Measurements from ENCODE around the gene ADAMTSL3.

The ADAMTSL3 gene

DNA sequence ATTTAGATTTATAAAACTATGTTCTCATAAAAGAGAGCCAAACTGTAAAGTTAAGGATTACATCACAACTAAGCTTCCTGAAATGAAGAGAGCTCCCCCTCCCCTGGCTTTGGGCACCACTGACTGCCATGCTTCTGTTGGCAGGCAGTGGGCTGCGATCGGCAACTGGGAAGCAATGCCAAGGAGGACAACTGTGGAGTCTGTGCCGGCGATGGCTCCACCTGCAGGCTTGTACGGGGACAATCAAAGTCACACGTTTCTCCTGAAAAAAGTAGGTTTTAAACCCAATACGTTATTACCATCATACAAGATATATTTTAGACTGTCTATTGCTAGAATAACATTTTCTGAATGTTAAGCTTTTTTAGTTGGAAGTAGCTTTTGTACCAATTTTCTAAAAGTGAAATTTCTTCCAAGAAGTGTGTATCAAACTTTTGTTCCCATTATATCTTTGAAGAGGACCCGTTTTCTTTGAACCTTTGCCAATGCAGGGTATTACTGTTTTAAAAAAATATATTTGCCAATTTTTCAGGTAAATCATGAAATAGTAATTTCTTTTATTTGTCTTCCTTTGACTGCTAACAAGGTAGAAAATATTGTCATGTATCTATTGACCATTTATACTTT is 184.1 kb downstream of the ADAMTSL3 start:
- CTCF ChIA-PET, result no interaction called here
- Mint-ChIP-seq H3K4me3 (no peak overlapping the region), H3K9me3 (peaks cover 3% of the 10 kb centered on the region), H3K36me3 (no peaks in the 10 kb centered on the region), H3K27me3 (no peaks in the 10 kb centered on the region), H3K27ac (no peak overlapping the region), H3K4me1 (no peaks in the 10 kb centered on the region)
- DNase-seq, result no peak

DNA sequence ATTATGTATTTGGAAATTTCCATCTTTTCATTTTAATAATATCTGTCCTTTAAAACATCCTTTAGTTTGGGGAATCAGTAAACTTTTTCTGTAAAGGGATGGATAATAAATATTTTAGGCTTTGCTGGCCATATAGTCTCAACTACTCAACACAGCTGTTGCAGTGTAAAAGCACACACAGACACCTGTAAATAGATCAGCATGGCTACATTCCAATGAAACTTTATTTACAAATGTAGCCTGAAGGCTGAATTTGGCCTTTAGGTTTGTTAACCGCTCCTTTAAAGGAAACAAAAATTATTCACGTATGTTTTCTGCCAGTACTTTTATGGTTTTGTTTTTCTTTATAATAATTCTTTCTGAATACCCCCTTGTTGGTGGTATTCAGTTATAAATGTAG is 184.8 kb downstream of the ADAMTSL3 start:
- Mint-ChIP-seq H3K27ac (no peak overlapping the region), H3K36me3 (no peaks in the 10 kb centered on the region), H3K9me3 (peaks cover 3% of the 10 kb centered on the region), H3K4me3 (no peak overlapping the region), H3K27me3 (no peaks in the 10 kb centered on the region), H3K4me1 (no peaks in the 10 kb centered on the region)
- no peak for DNase-seq
- CTCF ChIA-PET, result no interaction called here

DNA sequence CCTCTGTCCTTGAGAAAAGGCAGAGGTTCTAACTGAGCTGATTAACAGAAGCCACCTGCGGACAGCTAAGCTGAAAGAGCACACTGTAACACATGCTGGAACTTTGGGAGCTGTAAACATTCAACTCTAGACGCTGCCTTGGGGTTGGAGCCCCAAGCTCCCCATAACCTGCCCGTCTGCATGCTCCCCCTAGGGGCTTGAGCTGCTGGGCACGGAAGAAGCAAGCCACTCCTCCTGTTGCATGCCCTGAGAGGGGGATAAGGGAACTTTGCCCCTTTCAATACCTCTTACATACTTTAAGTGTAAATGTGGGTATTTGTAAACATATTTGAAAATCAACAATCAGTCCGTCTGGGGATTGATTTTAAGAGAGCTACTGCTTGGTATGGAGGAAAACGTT is 188.4 kb downstream of the ADAMTSL3 start:
- no peaks in the 10 kb centered on the region for H3K27me3 Mint-ChIP-seq
- no peaks in the 10 kb centered on the region for H3K36me3 Mint-ChIP-seq
- no peaks in the 10 kb centered on the region for H3K4me1 Mint-ChIP-seq
- no peak for DNase-seq
- no peak overlapping the region for H3K27ac Mint-ChIP-seq
- H3K4me3 Mint-ChIP-seq, result no peak overlapping the region
- CTCF ChIA-PET, result no interaction called here
- H3K9me3 Mint-ChIP-seq, result peaks cover 3% of the 10 kb centered on the region

- Mint-ChIP-seq H3K27ac (no peak overlapping the region), H3K4me1 (no peaks in the 10 kb centered on the region), H3K27me3 (no peaks in the 10 kb centered on the region), H3K4me3 (no peak overlapping the region), H3K36me3 (no peaks in the 10 kb centered on the region), H3K9me3 (peaks cover 3% of the 10 kb centered on the region)
- no peak for DNase-seq
- CTCF ChIA-PET, result no interaction called here
Measured at GRCh38 chr15:83843471-83843871, 189.5 kb downstream of the ADAMTSL3 start.

GRCh38 chr15:83844742-83845141 is 190.8 kb downstream of the ADAMTSL3 start:
- no peak overlapping the region for H3K27ac Mint-ChIP-seq
- no peak for DNase-seq
- peaks cover 3% of the 10 kb centered on the region for H3K9me3 Mint-ChIP-seq
- no peak overlapping the region for H3K4me3 Mint-ChIP-seq
- H3K36me3 Mint-ChIP-seq, result no peaks in the 10 kb centered on the region
- no peaks in the 10 kb centered on the region for H3K27me3 Mint-ChIP-seq
- CTCF ChIA-PET, result no interaction called here
- no peaks in the 10 kb centered on the region for H3K4me1 Mint-ChIP-seq

- CTCF ChIA-PET, result no interaction called here
- H3K9me3 Mint-ChIP-seq, result peaks cover 3% of the 10 kb centered on the region
- H3K27me3 Mint-ChIP-seq, result no peaks in the 10 kb centered on the region
Measured at GRCh38 chr15:83845230-83845629, 191.3 kb downstream of the ADAMTSL3 start.

GRCh38 chr15:83846847-83847246 is 192.9 kb downstream of the ADAMTSL3 start:
- no peak overlapping the region for H3K4me3 Mint-ChIP-seq
- no peak for DNase-seq
- peaks cover 3% of the 10 kb centered on the region for H3K9me3 Mint-ChIP-seq
- H3K36me3 Mint-ChIP-seq, result no peaks in the 10 kb centered on the region
- H3K27ac Mint-ChIP-seq, result no peak overlapping the region
- H3K27me3 Mint-ChIP-seq, result no peaks in the 10 kb centered on the region
- H3K4me1 Mint-ChIP-seq, result no peaks in the 10 kb centered on the region
- CTCF ChIA-PET, result no interaction called here

More at GRCh38 chr15:83845230-83845629, 191.3 kb downstream of the ADAMTSL3 start:
- no peaks in the 10 kb centered on the region for H3K36me3 Mint-ChIP-seq
- no peak for DNase-seq
- no peak overlapping the region for H3K4me3 Mint-ChIP-seq
- no peak overlapping the region for H3K27ac Mint-ChIP-seq
- H3K4me1 Mint-ChIP-seq, result no peaks in the 10 kb centered on the region

GRCh38 chr15:83848315-83849050 is 194.6 kb downstream of the ADAMTSL3 start:
- Mint-ChIP-seq H3K27ac (no peak overlapping the region), H3K4me1 (no peaks in the 10 kb centered on the region), H3K27me3 (no peaks in the 10 kb centered on the region), H3K36me3 (no peaks in the 10 kb centered on the region), H3K4me3 (no peak overlapping the region), H3K9me3 (no peaks in the 10 kb centered on the region)
- CTCF ChIA-PET, result no interaction called here
- no peak for DNase-seq

GRCh38 chr15:83850015-83850414 is 196.1 kb downstream of the ADAMTSL3 start:
- H3K9me3 Mint-ChIP-seq, result no peaks in the 10 kb centered on the region
- no peaks in the 10 kb centered on the region for H3K36me3 Mint-ChIP-seq
- H3K4me3 Mint-ChIP-seq, result no peak overlapping the region

DNA sequence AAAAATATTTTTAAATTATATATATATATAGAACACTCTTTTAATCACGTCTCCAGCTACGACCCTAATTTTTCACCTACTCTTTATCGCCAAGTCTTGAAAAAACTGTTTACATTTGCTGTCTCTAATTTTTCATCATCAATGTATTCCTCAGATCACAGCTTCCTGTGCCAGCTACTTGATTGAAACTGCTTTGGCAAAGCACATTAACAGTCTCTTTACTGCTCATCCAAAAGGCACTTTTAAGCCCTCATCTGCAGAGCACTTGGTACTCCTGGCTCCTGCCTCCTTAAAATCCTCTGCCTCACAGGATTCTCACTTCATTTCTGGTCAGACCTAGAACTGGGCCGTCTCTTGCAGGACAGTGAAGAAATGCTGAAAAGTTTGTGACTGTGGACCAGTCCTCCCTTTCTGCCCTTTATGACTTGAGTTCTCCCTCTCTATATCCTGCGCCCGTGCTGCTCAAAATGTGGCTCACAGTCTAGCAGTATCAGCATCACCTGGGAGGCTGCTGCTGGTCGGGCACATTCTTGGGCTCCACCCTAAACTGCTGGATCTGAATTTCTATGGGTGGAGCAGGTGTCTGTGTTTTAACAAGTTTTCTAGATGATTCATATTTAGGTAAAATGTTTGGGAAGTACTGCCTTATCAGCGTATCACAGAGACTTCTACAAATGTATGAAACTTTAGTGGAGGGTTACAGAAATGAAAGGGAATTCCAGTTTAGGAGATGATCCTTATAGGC is 196.8 kb downstream of the ADAMTSL3 start:
- no peak overlapping the region for H3K27ac Mint-ChIP-seq
- no peak overlapping the region for H3K4me3 Mint-ChIP-seq
- CTCF ChIA-PET, result interaction anchor here (0.6 kb wide), 1 partner anchor 184 kb away, joined by 4 read pairs; no protein-coding TSS in a partner anchor
- H3K27me3 Mint-ChIP-seq, result no peaks in the 10 kb centered on the region
- DNase-seq, result no peak
- no peaks in the 10 kb centered on the region for H3K36me3 Mint-ChIP-seq
- H3K9me3 Mint-ChIP-seq, result no peaks in the 10 kb centered on the region
- H3K4me1 Mint-ChIP-seq, result no peaks in the 10 kb centered on the region

More at GRCh38 chr15:83850015-83850414, 196.1 kb downstream of the ADAMTSL3 start:
- Mint-ChIP-seq H3K27ac (no peak overlapping the region), H3K27me3 (no peaks in the 10 kb centered on the region), H3K4me1 (no peaks in the 10 kb centered on the region)
- DNase-seq, result no peak
- CTCF ChIA-PET, result interaction anchor here (0.6 kb wide), 1 partner anchor 184 kb away, joined by 4 read pairs; no protein-coding TSS in a partner anchor

- no peaks in the 10 kb centered on the region for H3K9me3 Mint-ChIP-seq
- H3K36me3 Mint-ChIP-seq, result no peaks in the 10 kb centered on the region
- no peak overlapping the region for H3K27ac Mint-ChIP-seq
- H3K27me3 Mint-ChIP-seq, result no peaks in the 10 kb centered on the region
- CTCF ChIA-PET, result no interaction called here
- no peaks in the 10 kb centered on the region for H3K4me1 Mint-ChIP-seq
- DNase-seq, result no peak
- no peak overlapping the region for H3K4me3 Mint-ChIP-seq
Measured at GRCh38 chr15:83853232-83853631, 199.3 kb downstream of the ADAMTSL3 start.

DNA sequence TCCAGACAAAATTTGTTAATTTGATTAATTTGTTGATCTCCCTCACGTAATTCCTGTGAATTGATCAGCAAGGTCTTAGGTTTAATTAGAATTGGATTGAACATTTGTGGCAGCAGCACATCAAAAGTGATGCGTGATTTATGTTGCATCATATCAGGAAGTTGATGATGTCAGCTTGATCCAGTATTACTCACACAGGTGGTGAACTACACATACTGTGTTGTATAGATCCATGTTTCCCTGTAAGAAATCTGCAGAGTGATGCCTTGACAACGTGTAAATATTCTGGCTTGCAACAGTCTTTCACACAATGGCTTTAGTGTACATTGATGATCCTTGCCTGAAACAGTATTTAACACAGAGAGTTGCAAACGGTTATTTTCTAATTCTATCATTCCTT is 200.4 kb downstream of the ADAMTSL3 start:
- Mint-ChIP-seq H3K4me3 (no peak overlapping the region), H3K4me1 (no peaks in the 10 kb centered on the region), H3K36me3 (no peaks in the 10 kb centered on the region), H3K9me3 (no peaks in the 10 kb centered on the region), H3K27me3 (no peaks in the 10 kb centered on the region), H3K27ac (no peak overlapping the region)
- CTCF ChIA-PET, result no interaction called here
- DNase-seq, result no peak

DNA sequence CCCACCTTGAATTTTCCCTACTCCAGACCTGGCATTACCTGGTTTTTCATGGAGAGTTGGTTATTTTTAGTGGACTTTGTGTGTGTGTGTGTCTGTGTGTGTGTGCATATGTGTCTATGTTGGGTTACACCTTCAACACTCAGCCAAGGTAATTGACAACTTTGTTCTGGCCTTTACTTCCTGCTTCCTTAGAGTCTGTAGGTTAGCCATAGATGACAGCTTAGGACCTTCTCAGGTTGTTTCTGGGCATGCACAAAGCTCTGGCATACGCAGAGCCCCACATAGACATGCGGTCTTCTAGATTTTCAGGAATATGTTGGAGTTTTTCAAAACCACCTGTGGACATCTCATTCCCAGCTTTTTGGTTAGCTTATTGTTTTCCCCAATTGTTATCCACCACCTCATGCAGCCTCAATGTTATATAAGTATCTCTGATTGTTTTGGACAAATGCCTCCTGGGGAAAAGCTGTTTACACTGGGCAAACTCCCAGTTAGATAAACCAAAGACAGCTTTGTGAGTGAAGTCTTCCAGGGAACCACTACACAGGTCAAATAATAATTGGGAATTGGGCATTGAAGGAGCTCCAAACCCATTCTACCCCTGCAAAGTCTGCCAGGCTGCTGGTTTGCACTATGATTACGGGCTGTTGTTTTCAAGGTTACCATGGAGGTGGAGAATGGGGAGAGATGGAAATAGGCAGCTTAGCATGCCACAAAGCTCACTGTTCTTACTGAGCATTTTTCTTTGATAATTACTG is 201.2 kb downstream of the ADAMTSL3 start:
- no peak overlapping the region for H3K27ac Mint-ChIP-seq
- DNase-seq, result no peak

GRCh38 chr15:83855956-83856355 is 202.0 kb downstream of the ADAMTSL3 start:
- H3K4me3 Mint-ChIP-seq, result no peak overlapping the region
- H3K27me3 Mint-ChIP-seq, result no peaks in the 10 kb centered on the region
- CTCF ChIA-PET, result interaction anchor here (0.6 kb wide), 1 partner anchor 15 kb away, joined by 3 read pairs; no protein-coding TSS in a partner anchor
- no peak overlapping the region for H3K27ac Mint-ChIP-seq
- no peak for DNase-seq
- H3K9me3 Mint-ChIP-seq, result no peaks in the 10 kb centered on the region
- H3K4me1 Mint-ChIP-seq, result no peaks in the 10 kb centered on the region
- H3K36me3 Mint-ChIP-seq, result no peaks in the 10 kb centered on the region

More for the DNA sequence above, 201.2 kb downstream of the ADAMTSL3 start:
- Mint-ChIP-seq H3K4me3 (no peak overlapping the region), H3K4me1 (no peaks in the 10 kb centered on the region), H3K27me3 (no peaks in the 10 kb centered on the region), H3K36me3 (no peaks in the 10 kb centered on the region), H3K9me3 (no peaks in the 10 kb centered on the region)
- CTCF ChIA-PET, result no interaction called here
